ENCODE measurements around the gene FGF3.

Gene FGF3

DNA sequence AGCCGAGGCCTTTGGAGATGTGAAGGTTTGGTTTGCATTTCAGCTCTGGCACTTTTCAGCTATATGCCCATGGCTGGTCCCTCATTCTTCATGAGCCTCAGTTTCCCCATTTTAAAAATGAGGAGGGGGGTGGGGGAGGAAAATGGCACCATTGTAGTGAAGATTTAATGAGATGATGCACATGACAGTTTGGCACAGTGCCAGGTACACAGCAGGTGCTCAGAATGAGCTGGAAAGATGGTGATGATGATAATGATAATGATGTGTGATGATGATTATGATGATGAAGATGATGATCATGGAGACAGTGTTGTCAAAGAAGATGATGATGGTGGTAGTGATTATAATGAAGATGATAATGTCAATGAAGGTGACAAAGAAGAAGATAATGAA is 24.3 kb upstream of the FGF3 start:
- DNase-seq: no peak

DNA sequence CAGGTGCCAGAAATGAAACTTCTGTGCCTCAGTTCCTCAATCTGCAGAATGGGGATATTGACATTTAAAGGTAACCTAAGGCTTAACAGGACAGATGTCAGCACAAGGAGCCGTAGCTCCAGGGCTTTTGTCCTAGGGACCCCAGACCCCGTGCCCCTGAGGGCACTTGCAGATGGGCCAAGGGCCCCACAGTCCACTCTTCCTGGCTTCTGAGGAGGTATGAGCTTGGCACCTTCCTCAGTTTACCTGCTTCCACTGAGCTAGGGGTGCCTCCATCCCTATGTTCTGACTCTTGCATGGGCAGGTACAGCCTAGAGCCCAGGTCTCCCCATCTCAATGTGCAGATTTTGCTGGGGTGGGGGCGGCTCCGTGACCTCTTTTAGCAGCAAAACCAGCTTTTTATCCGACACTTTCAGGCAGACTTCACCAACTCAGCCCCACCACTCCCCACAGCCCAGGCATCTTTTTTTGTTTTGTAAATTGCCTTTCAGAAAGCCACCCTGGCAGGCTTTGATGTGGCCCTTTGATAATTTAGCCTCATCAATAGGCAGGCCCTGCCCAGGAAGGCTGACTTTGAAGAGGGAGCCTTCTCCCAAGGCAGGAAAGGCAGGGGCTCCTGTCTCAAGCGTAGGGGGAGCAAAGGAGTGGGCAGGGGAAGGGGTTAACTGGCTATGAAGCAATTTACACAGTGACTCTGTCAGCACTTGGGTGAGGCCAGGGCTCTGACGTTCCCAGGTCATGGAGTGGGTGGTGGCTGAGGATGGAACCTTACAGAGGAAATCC is 23.7 kb upstream of the FGF3 start:
- no peak for DNase-seq

DNA sequence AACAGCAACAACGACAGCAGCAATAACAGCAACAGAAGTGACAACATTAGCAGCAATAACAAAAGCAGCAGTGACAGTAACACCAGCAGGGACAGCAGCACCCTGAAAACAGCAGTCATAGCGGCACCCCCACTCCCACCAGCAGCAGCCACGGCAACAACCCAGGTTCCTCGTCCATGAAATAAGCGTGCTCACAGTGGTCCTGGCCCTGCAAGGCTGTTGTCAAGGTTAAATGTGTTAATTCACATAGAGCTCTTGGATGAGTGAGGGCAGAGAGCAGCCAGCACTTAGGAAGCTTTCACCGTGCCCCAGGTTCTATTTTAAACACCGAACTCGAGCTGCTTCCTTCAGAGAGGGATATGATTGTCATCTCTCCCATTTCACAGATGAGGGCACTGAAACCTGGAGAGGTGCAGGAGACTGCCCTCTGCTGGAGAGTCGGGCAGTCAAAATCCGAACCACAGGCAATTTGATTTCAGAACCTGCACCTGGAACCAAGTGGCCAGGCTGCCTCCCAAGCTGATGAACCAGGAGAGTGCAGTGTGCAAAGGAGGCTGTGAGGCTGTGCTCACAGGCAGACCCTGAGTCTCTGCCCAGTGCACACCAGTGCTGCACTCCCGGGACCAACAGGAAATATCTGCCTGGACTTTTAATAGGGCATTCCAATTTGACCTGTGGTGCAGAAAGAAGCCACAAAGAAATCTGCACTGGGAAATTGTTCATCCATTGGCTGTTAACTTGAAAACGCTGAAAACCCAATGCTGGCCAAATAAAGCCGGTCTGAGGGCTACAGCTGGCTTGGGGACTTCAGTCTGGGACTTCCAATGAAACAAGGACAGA is 22.9 kb upstream of the FGF3 start:
- peak in 1 of 2 donors; percentile 8 for DNase-seq

DNA sequence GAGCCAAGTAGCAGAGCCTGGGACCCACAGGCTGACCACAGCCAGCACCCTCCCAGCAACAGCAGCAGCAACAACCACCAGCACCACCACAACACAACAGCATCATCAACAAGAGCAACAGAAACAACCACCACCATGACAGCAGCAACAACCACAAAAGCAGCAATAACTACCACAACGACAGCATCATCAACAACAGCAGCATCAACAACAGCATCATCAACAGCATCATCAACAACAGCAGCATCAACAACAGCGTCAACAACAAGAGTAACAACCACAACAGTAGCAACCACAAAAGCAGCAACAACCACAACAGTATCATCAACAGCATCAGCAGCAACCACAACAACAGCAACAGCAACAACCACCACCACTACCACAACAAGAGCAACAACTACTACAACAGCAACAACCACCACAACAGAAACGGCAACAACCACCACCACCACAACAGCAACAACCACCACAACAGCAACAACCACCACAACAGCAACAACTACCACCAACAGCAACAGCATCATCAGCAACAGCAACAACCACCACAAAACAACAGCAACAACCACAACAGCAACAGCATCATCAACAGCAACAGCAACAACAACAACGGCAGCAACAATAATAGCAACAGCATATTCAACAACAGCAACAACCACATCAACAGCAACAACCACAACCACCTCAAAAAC is 22.1 kb upstream of the FGF3 start:
- DNase-seq: no peak

DNA sequence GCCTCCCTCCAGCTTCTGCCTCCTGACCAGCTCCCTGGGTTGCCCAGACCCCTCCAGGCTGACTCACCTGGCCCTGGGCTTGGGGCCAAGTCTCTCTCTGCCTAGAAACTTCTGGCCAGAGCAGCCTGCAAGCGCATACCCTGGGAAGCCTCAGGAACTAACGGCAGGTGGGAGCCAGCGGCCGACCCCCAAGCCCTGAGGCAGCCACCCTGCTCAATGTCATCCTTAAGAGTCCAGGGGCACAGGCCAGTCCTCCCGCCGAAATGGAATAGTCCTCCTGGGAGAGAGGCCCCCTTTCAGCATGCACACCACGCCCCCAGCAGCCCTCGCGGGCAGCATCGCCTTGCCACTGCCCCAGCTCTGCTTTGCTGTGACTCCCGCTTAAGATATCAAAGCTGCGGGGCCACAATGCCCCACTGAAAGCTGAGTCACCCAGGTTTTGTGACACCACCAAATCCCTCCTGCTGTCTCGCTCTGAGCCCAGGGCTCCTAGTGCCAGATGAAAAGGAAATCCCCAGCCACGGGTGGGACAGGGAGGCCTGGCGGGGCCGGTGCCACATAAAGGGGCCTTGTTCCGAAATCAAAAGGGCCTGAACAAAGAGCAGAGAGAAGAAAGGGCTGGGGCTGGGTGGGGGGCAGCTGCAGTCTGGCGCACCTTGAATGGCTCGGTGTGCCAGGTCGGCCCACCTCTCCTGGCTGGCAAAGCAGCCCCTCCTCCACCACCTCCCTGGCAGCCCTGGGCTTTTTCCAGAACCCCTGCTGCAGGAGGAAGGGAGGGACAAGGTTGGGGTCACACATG is 21.4 kb upstream of the FGF3 start:
- DNase-seq: no peak

DNA sequence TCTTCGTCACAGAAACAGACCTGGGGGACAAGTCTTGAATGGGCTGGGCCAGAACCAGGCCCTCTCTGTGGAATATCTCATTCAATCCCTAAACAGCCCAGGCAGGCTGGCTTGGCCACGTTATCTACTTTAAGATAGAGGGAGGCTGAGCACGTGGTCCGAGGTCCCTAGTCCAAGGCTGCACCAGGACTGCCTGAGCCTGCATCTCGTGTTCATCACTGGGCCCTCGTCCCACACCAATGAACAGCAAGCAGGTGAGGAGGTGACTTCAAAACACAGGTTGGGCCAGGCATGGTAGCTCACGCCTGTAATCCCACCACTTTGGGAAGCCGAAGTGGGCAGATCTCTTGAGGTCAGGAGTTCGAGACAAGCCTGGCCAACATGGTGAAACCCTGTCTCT is 20.3 kb upstream of the FGF3 start:
- DNase-seq: no peak

DNA sequence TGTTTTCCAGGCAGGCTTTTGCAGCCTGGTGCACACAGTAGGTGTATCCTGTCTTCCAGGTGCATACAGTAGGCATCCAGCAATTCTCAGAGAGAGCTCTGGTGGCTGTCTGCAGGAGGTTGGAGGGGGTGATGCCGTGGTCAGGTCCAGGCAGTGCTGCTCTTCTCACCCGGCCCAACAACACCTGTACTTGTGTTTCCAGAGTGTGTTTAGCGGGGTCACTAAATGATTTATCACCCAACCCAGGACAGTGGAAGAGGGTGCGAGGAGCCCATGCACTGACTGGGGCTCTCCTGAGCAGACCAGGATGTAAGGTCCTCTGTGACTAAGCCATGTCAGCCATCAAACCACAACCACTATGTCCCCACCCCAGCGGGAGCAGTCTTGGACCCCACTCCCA is 18.6 kb upstream of the FGF3 start:
- DNase-seq: no peak

DNA sequence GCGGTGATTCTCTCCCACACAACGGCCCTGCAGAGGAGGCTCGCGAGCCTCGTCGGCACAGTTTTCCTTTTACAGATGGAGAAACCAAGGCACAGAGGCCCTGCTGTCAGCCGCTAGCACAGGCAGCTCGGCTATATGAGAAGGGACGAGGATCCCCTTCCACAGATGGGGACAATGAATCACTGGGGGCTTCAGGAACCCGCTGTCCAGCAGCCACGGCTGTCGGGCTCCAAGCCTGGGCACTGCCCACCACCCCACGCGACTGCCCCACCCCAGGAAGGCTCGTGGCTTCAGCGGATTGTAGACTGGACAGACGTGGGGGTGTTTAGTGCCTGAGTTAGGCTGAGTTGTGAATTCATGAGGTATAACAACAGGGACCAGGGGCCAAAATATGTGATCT is 17.2 kb upstream of the FGF3 start:
- no peak for DNase-seq

DNA sequence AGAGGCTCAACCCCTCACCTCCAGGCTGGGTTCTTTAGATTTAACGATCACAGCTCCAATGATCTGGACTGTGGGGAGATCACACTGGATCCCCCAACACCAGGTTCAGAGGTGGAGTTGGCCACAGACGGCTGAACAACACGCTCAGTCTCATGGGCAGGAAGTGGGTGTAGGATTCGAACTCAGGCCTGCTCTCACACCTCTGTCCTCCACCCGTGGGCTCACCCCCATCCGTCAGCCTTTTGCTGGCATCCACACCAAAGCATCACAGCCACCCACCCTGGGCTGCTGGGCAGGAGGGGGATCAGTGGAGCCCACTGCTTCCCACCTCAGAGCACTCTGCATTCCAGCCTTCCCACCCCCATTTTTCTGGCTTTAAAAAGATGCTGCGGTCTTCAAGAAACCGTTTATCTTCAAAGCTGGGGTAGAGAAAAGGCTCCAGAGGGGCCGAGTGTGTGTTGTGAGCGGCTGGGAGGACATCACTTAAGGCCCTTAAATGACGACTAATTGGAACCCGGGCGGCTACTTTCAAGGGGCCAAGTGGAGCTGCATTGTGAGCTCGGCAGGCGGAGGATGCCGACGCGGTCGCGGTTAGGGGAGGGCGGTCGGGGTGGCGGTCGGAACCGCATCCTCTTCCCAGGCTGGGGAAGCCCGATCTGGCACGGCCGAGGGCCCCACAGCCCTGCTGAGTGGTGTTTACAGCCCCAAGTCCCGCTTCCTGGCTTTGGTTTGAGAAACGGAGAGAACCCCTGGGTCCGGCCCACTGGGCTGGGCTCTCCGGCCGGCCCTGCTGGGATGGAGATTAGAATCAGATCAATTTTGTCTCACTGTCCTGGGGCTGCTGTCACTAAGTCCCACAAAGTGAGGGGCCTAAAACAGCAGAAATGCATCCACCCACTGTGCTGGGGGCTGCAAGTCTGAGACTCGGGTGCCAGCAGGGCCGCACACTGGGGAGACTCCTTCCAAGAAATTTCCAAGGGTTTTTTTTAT is 15.9 kb upstream of the FGF3 start:
- DNase-seq: no peak

DNA sequence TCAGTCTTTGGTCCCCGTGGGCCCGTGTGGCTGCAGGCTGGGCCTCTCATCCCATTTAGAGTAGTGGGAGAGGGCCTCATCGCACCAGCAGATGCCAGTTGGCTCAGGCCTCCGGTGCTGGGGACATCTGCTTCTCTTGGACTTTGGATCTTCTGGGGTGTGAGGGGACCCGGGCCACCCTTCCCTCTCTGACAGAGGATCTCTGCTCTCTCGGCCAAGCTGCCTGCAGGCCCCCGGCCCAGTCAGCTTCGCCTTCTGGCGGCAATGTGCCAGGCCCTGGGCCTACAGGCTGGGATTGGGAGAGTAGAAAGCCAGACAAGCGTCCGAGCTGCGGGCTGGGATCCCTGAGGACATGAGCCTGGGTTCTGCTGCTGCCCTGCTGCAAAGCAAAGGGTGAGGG is 15.0 kb upstream of the FGF3 start:
- DNase-seq: no peak

DNA sequence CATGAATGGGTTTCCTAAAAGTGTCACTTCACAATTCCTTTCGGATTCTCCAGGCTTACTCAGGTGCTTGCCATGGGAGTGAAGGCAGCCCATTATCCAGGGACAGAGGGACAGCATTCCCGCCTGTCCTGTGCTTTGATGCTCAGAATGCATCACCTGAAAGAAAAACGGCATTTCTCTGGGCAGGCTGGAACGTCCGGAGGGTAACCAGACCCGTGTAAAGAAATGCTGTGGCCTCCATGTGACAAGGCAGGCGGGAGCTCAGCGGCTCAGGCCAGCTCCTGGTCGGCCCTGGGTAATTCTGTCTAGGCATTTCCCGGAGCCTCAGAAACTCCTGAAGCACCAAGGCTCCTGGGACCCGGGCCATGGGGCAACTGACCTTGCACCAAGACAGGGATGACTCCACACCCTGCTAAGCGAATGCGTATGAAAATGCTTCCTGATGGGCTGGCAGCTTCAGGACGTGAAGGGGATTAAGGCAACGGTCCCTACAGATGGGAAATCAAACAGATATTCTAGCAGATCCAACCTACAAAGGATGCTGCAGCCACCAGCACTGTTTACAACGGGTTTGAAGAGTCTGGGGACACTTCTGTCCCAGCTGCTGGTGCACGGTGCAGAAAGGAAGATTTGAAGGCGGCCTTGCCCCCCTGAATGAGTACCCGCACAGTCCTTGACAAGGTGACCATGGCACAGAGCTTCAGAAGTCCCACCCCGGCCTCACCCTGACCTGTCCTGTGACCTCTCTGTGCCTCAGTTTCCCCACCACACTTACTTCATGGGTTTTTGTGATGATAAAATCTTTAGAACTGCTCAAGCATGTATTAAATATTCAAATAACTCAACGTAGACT is 13.6 kb upstream of the FGF3 start:
- DNase-seq: no peak

DNA sequence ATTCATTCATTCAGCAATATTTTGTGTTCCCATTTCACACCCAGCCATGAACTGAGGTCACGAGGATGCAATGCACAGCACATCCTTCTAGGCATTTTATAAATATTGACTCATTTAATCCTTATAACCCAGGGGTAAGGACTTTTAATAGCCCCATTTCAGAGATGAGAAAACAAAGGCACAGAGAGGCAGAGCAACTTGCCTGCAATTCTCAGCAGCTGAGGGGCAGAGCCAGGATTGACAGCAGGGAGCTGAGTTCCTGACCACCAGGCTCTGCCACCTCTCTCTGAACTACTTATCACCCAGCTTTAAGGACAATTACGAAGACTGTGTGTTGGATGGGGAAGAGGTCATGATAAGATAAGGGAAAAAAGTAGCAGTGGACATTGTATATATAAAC is 12.8 kb upstream of the FGF3 start:
- DNase-seq: no peak

DNA sequence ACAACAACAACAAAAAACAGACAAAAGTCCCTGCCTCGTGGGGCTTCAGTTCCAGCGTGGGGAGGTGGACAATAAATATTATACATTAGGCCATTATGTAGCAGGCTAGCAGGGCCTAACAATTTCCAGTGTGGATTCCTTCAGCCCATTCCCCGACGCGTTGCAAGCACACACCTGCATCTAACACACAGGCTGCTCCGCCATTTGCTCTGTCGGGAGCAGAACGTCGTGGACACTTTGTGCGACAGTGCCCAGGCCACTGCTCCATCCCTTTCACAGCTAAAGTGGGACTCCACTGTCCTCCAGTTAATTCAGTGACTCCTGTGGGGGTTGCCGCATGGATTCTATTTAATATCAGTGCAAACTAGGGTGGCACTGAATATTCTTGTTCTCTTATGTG is 10.9 kb upstream of the FGF3 start:
- DNase-seq: no peak

DNA sequence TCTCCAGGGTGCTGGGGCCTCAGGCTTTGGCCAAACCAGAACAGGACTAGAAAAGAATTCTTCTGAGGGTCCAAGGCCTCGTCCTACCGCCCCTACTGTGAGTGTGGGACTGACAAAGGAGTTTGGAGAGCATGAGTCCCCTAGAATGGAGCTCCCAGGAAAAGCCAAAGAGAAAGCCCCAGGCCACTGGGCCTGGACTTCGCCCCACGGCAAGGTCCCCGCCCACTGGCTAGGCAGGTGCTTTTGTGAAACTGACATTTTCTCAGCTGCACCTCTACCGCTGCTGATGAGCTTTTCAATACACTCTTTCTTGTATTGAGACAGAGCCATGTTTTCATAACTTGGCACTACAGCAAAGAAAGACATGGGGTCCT is 9.7 kb upstream of the FGF3 start:
- DNase-seq: no peak

DNA sequence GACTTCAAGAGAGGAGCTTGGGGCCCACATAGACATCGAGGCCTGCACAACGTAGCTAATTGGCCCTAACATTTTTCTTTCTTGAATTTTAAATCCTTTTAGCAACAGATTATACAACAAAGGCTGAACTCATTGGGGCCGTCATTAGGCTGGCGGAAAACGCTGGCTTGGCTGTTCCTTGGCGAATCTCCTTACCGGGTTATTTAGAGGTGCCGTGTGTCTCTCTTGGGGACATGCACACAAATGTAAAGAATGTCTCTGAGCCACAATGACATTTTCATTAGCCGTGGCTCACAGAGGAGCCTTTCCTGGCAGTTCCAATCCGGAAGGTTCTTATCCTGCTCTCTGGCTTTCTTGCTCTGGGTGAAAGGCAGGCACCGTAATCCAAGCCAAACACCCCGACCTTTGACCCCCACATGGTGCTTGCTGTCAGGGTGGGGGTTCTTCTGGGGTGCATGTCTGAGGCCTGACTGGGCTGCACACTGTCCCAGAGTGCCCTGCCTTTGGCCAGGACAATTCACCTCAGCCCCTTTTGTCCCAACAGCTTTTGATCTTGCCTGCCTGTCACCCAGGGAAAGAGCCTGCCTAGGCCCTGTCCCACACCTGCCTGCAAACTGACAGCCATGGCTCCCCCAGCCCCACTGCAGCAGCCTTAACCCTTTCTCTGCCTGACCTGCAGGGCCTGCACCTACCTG is 9.2 kb upstream of the FGF3 start:
- DNase-seq: no peak

DNA sequence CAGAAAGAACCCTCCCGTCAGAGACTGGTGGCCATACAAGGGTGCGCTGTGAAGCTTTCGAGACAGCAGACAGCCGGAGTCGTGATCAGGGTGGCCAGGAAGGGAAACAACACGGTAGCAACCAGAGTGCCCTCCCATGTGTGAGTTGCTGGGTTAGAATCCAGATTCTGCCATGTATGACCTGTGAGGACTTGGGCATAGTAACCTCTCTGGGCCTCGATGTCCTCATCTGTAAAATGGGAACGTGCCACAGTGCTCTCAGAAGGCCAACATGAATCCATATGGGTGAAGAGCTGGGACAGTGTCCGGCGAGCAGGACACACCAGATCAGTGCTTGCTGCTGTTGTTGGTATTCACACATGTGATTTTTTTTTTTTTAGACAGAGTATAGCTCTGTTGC is 7.6 kb upstream of the FGF3 start:
- no peak for DNase-seq

DNA sequence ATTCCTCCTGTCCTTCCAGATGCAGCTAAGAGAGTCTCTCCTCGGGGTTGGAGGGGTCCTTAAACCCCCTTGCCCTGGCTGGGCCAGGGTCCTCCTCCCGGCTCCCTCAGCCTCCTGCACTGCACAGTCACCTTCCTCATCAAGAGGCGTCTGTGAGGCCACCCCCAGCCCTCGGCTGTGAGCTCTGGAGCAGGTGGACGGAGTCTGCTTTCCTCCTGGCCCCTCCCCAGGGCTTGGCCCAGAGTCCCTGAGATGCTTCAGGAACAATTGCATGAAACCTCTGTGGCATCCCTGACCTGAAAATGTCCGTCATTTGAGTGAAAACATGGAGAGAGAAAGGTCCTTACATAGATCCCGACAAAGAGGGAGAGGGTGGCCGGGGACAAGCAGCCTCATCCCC is 6.7 kb upstream of the FGF3 start:
- no peak for DNase-seq

DNA sequence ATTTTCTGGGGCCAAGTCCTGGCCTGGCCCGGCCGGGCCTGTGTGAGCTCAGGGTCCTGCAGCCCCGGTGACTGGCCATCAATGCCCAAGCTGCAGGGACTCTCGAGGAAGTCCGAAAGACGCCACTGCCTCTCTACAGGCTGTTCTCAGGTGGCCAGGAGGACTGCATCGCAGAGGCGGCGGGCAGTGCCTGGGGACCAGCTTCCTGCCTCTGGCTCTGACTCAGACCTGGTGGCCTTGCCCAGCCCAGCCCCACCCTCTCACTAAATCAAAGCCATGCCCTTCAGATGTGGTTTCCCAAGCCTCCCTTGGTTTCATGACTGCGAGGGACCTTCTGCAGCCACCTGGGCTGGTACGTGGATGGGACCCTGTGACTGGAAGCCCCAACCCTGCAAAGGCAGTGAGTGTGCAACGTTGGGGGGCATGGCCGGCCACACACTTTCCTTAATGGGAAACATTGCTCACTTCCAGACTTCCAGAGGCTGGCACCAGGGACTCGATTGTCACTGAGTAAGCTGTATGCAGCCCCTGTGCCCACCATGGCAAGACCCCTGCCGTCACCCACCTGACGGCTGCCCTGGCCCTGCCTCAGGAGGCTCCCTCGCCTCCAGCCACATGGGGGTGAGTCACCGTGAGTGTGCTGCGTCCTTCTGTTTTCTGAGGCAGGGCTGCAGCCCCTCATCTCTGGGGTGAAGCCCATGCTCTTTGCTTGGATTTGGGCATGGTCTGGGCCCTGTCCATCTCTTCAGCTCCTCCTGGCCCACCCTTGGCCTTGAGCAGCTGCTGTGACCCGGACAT is 6.0 kb upstream of the FGF3 start:
- no peak for DNase-seq

DNA sequence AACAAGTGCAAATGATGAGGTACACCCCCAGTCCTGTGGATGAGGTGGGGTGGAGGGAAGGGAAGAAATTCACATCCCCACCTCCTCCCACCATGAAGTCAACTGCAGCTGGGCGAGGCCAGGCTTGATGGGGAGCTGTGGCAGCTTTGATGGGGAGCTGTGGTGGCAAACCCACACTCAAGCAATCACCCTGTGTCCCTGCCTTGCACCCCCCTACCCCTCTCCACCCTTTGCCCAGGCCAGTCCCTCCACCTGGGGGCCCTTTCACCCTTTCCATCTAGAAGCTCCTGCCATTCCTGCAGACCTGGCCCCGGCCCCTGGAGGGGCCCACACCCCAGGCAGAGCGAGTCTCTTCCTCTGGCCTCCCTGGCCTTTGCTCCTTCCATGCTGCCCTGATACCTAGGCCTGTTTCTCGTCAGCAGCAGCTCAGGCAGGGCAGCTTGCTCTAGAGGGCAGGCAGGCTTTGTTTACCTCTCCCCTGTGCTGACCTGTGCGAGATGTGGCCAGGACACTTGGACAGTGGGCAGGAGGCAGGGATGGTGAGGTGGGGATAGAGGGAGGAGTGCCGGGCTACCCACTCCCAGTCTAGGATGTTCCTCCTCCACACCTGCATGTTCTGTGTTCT is 4.5 kb upstream of the FGF3 start:
- DNase-seq: no peak
